OCI-LY3 (cell line): ENCODE data around the gene PAK4.
"Not testable (repeated sequence)": the region's sequence is repeated elsewhere in the genome, so short reads cannot be mapped to it uniquely, and the experiment has no call there.

Source experiments
- H2AFZ ChIP-seq: fragments of 200-600, 300-600 bp; shearing (Covaris generic); 2 replicates; pipeline ENCODE4 v1.6.0; 2014; ENCODE audit warnings: antibody characterized with exemption, low read depth, low read length
- H3K27ac ChIP-seq: fragments of 200-600, 300-600 bp; sonication (generic); 2 replicates; pipeline ENCODE4 v1.5.1; 2014; ENCODE audit warnings: mild to moderate bottlenecking, low read length, moderate library complexity, mixed read lengths
- H3K27me3 ChIP-seq: fragments of 200-600, 300-600 bp; sonication (generic); 2 replicates; pipeline ENCODE4 v1.6.1; 2014; ENCODE audit warnings: low read depth, low read length, mixed read lengths
- H3K36me3 ChIP-seq: fragments of 200-600, 300-600 bp; sonication (generic); replicated peaks from 2 replicates; pipeline ENCODE3; 2014; ENCODE audit warnings: low read depth, low read length, mixed read lengths
- H3K4me1 ChIP-seq: fragments of 300-600, 200-600 bp; sonication (generic); 2 replicates; pipeline ENCODE4 v1.6.1; 2014; ENCODE audit warnings: low read length, mixed read lengths
- H3K4me2 ChIP-seq: fragments of 200-600, 300-600 bp; sonication (generic); 2 replicates; pipeline ENCODE4 v1.6.1; 2014; ENCODE audit warnings: low read length, mixed read lengths
- H3K4me3 ChIP-seq: fragments of 300-600, 200-600 bp; sonication (generic); 2 replicates; pipeline ENCODE4 v1.5.1; 2014; ENCODE audit warnings: antibody characterized with exemption, mild to moderate bottlenecking, low read length, moderate library complexity
- H3K79me2 ChIP-seq: fragments of 300-600, 200-600 bp; shearing (Covaris generic); 2 replicates; pipeline ENCODE4 v1.6.1; 2014; ENCODE audit warnings: mild to moderate bottlenecking, low read length, mixed read lengths
- H3K9ac ChIP-seq: fragments of 300-600, 200-600 bp; shearing (Covaris generic); 2 replicates; pipeline ENCODE4 v1.6.0; 2014; ENCODE audit warnings: mild to moderate bottlenecking, low read length, moderate library complexity
- H3K9me3 ChIP-seq: fragments of 200-600, 300-600 bp; shearing (Covaris generic); 2 replicates; pipeline ENCODE4 v1.6.1; 2014; ENCODE audit warnings: low read length, mixed read lengths; ENCODE audit not compliant: insufficient read depth
- H4K20me1 ChIP-seq: fragments of 200-600, 300-600 bp; sonication (generic); 2 replicates; pipeline ENCODE4 v1.6.1; 2016; ENCODE audit warnings: low read length, mixed read lengths; ENCODE audit not compliant: insufficient read depth
- CTCF ChIP-seq: fragments of 200-600, 300-600 bp; sonication (generic); IDR thresholded peaks from 2 replicates; pipeline ENCODE4 v1.5.1; 2014; ENCODE audit warnings: antibody characterized with exemption, low read length, low read depth
- EZH2phosphoT487 ChIP-seq: fragments of 200-600 bp; shearing (Covaris generic); IDR thresholded peaks from 2 replicates; pipeline ENCODE4 v1.6.1; 2018; ENCODE audit warnings: antibody characterized with exemption, mixed run types, low read depth

PAK4 gene

GRCh38 chr19:39111593-39112199 lies 13.9 kb upstream of the PAK4 start:
- Histone ChIP-seq H3K27ac (no peak overlapping the region), H3K27me3 (no peaks in the 10 kb centered on the region; the same call in 1 of the 2 replicates), H2AFZ (no peak overlapping the region), H3K4me2 (no peak overlapping the region), H3K9me3 (no peaks in the 10 kb centered on the region), H3K4me1 (0 out of 2 replicates have a peak, but pooled peaks cover 3% of the 10 kb centered on the region), H4K20me1 (no peaks in the 10 kb centered on the region), H3K4me3 (no peak overlapping the region), H3K36me3 (no peaks in the 10 kb centered on the region), H3K9ac (no peak overlapping the region), H3K79me2 (no peaks in the 10 kb centered on the region)
- TF ChIP-seq CTCF (no peak), EZH2phosphoT487 (no peak)

- Histone ChIP-seq H3K4me2 (no peak overlapping the region), H3K27ac (no peak overlapping the region), H3K36me3 (no peaks in the 10 kb centered on the region), H3K27me3 (no peaks in the 10 kb centered on the region; the same call in 1 of the 2 replicates), H4K20me1 (no peaks in the 10 kb centered on the region), H3K4me3 (no peak overlapping the region), H3K9ac (no peak overlapping the region), H3K4me1 (0 out of 2 replicates have a peak, but pooled peaks cover 3% of the 10 kb centered on the region), H3K79me2 (no peaks in the 10 kb centered on the region), H2AFZ (no peak overlapping the region), H3K9me3 (no peaks in the 10 kb centered on the region)
- TF ChIP-seq CTCF (no peak), EZH2phosphoT487 (no peak)
Measured at GRCh38 chr19:39112338-39112890, 13.2 kb upstream of the PAK4 start.

DNA sequence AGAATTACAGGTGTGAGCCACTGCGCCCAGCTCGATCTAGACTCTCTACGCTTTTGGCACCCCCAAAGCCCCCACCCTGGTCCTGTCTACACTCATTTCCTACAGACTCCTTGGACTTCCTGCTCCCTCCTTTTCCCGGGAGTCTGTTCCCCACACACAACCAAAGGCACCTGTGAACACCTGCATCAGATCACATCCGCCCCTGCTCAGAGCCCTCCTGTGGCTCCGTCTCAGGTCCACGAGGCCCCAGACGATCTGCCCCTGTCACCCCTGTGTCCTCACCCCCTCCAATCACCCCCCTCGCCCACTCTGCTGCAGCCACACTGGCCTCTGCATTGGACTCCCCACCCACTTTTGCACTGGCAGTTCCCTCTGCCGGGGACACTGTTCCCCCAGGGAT lies 12.4 kb upstream of the PAK4 start:
- Histone ChIP-seq H3K4me3 (no peak overlapping the region), H3K27me3 (no peaks in the 10 kb centered on the region; the same call in 1 of the 2 replicates), H3K9me3 (no peaks in the 10 kb centered on the region), H3K4me2 (no peak overlapping the region), H3K4me1 (0 out of 2 replicates have a peak, but pooled peaks cover 3% of the 10 kb centered on the region), H4K20me1 (no peaks in the 10 kb centered on the region), H3K79me2 (no peaks in the 10 kb centered on the region), H3K9ac (no peak overlapping the region), H2AFZ (no peak overlapping the region), H3K27ac (no peak overlapping the region), H3K36me3 (no peaks in the 10 kb centered on the region)
- TF ChIP-seq EZH2phosphoT487, result no peak
- TF ChIP-seq CTCF, result no peak

DNA sequence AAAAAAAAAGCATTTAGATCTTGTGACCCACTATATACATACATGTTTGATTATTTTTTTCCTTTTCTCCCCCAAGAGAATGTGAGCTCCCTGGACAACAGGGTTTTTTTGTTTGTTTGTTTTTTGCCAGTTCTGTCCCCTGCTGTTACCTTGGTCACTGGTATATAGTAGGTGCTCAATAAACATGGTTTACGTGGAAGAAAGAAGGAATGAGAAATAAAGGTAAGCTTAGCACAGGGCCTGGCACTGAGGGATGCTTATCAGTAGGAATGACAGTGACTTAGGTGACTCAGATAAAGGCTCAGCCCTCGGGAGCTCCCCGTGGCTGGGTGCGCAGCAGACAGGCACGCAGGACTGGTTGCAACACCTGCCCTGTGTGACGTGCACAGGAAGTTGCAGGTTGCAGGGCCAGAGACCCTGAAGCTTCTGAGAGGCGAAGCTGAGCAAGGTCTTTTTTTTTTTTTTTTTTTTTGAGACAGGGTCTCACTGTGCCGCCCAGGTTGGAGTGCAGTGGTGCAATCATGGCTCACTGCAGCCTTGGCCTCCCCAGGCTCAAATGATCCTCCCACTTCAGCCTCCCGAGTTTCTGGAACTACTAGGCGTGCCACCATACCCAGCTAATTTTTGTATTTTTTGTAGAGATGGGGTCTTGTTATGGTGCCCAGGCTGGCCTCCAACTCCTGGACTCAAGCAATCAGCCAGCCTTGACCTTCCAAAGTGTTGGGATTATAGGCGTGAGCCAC lies 10.3 kb upstream of the PAK4 start:
- no peaks in the 10 kb centered on the region for H3K36me3 ChIP-seq
- no peak overlapping the region for H2AFZ ChIP-seq
- TF ChIP-seq EZH2phosphoT487 (no peak), CTCF (no peak)
- H3K27ac ChIP-seq, result no peak overlapping the region
- H3K4me2 ChIP-seq, result no peak overlapping the region
- no peaks in the 10 kb centered on the region; the same call in 1 of the 2 replicates for H3K27me3 ChIP-seq
- 0 out of 2 replicates have a peak, but pooled peaks cover 3% of the 10 kb centered on the region for H3K4me1 ChIP-seq
- H3K4me3 ChIP-seq, result no peak overlapping the region
- no peak overlapping the region for H3K9ac ChIP-seq
- H3K9me3 ChIP-seq, result no peaks in the 10 kb centered on the region
- H4K20me1 ChIP-seq, result no peaks in the 10 kb centered on the region
- no peaks in the 10 kb centered on the region for H3K79me2 ChIP-seq

GRCh38 chr19:39117023-39117422 lies 8.6 kb upstream of the PAK4 start:
- H3K4me2 ChIP-seq, H3K4me3 ChIP-seq, H3K27ac ChIP-seq, H3K9ac ChIP-seq, H3K36me3 ChIP-seq, H2AFZ ChIP-seq, H3K79me2 ChIP-seq, H3K27me3 ChIP-seq, H4K20me1 ChIP-seq, H3K4me1 ChIP-seq, H3K9me3 ChIP-seq: not testable (repeated sequence)
